ENCODE measurements around the gene FANCF. TPM values are rescaled to one million over a fixed set of nuclear protein-coding genes. Genes with fewer than 3 reads are reported as not detected.

FANCF gene
- total RNA-seq = 17.9 TPM

DNA sequence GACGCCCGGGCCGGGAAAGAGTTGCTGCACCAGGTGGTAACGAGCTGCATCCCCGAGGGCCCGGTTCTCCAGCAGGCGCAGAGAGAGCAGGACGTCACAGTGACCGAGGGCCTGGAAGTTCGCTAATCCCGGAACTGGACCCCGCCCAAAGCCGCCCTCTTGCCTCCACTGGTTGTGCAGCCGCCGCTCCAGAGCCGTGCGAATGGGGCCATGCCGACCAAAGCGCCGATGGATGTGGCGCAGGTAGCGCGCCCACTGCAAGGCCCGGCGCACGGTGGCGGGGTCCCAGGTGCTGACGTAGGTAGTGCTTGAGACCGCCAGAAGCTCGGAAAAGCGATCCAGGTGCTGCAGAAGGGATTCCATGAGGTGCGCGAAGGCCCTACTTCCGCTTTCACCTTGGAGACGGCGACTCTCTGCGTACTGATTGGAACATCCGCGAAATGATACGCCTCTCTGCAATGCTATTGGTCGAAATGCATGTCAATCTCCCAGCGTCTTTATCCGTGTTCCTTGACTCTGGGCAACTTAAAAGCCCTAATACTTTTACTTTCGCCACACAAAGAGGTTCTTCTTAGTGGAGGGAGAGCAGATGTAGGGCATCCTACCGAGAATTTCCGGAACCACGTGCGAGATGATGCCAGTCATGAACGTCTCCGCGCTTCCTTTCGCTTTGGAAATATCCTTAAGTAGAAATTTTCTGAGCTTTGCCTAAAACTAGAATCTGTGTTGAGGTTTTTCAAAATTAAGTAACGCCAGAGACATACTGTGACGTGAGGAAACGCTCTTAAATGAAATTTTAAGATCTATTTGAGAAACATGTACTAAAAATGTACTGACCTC, at the start of gene FANCF:
Gene FANCF, minus strand, starts transcription at position 376 of the 840 bp plus-strand sequence. Its CDS starts 13 bp downstream, at position 363.

DNA sequence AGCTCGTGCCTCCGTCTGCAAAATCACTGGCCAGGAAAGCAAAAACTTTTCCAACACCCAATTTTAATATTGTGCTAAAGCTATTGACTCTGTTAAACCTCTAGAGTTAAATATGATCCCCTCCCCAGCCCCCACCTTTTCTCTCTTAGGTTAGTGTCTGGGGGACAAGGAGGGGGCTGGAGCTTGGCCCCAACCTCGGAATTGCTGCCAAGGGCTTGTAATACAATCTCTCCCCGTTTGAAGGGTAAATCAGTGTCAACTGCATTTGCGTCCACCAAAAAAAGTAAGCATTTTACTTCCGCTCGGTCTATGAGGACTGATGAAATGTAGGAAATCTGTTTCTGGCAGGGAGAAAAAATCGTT, 40.7 kb upstream of the FANCF start, which contains the start of gene GAS2:
Gene GAS2, plus strand, starts transcription at position 287 of the 363 bp plus-strand sequence. CDS start 8,259 bp downstream, outside the sequence.

Other genes with a start within 250 kb of the FANCF start
- 13.0 TPM for gene GAS2, start 40.8 kb upstream of the FANCF start, total RNA-seq
- gene SVIP, start 204.0 kb upstream of the FANCF start, total RNA-seq = 10.3 TPM
- not detected for gene CCDC179, start 234.7 kb upstream of the FANCF start, total RNA-seq